CD14-positive monocyte (primary cell): ENCODE results near the gene TSC22D3. TPM values are rescaled to one million over a fixed set of nuclear protein-coding genes. Genes with fewer than 3 reads are reported as not detected.

Experiments
- DNase-seq, 3 donors: peaks; one replicate each; pipeline ENCODE4 v3.0.0-alpha.2; 2011 to 2022
- H2AFZ ChIP-seq: 2 replicates; pipeline ENCODE4 v1.6.0; 2012; ENCODE audit warnings: mild to moderate bottlenecking, low read depth, low read length, inconsistent platforms; ENCODE audit not compliant: insufficient read depth, poor library complexity, severe bottlenecking
- H3K27ac ChIP-seq, 2 donors: 1 replicate in 1 of 2; 2 replicates in 1 of 2; pipeline ENCODE4 v1.5.1; 2012 to 2013; ENCODE audit warnings: low read length in 2 of 2, control low read depth in 1 of 2, inconsistent platforms in 1 of 2, low read depth in 1 of 2, mild to moderate bottlenecking in 1 of 2
- H3K27me3 ChIP-seq, 2 donors: one replicate each; pipeline versions ENCODE4 v1.6.0 to v1.6.1; 2011 to 2013; ENCODE audit warnings: low read length in 2 of 2; ENCODE audit not compliant: control insufficient read depth in 2 of 2, insufficient read depth in 2 of 2
- H3K36me3 ChIP-seq, 2 donors: replicated peaks in 1 of 2; 1 replicate in 1 of 2; 2 replicates in 1 of 2; pipeline versions ENCODE4 v1.5.1 to v1.6.1; 2012 to 2013; ENCODE audit warnings: low read length in 2 of 2, control low read depth in 1 of 2, inconsistent platforms in 1 of 2, mild to moderate bottlenecking in 1 of 2; ENCODE audit not compliant: insufficient read depth in 2 of 2, control insufficient read depth in 1 of 2
- H3K4me1 ChIP-seq, 2 donors: 1 replicate in 1 of 2; 2 replicates in 1 of 2; pipeline versions ENCODE4 v1.5.1 to v1.6.1; 2012 to 2013; ENCODE audit warnings: low read length in 2 of 2, control low read depth in 1 of 2, inconsistent platforms in 1 of 2, mild to moderate bottlenecking in 1 of 2, moderate library complexity in 1 of 2; ENCODE audit not compliant: insufficient read depth in 2 of 2, control insufficient read depth in 1 of 2
- H3K4me2 ChIP-seq: replicated peaks from 2 replicates; pipeline ENCODE3; 2012; ENCODE audit warnings: low read length, moderate library complexity, mild to moderate bottlenecking; ENCODE audit not compliant: poor library complexity, severe bottlenecking; ENCODE audit errors: extremely low read depth
- H3K4me3 ChIP-seq, 3 experiments: fragments of 200-600 bp in 1 of 3; sonication (generic) in 1 of 3; replicated peaks in 1 of 3; 1 replicate in 2 of 3; 2 replicates in 1 of 3; pipeline ENCODE4 v1.5.1; 2011 to 2013; ENCODE audit warnings: low read length in 3 of 3, mild to moderate bottlenecking in 3 of 3, control low read depth in 2 of 3, low read depth in 2 of 3, inconsistent platforms in 1 of 3, moderate library complexity in 1 of 3
- H3K79me2 ChIP-seq: 2 replicates; pipeline ENCODE4 v1.6.0; 2012; ENCODE audit warnings: mild to moderate bottlenecking, control low read depth, inconsistent platforms, low read length, moderate library complexity; ENCODE audit not compliant: insufficient read depth
- H3K9ac ChIP-seq: 2 replicates; pipeline ENCODE4 v1.6.0; 2017; ENCODE audit warnings: low read length, mild to moderate bottlenecking; ENCODE audit not compliant: insufficient read depth, poor library complexity, severe bottlenecking
- H3K9me3 ChIP-seq, 2 donors: replicated peaks in 1 of 2; 1 replicate in 1 of 2; 2 replicates in 1 of 2; pipeline versions ENCODE4 v1.5.1 to v1.6.1; 2012 to 2013; ENCODE audit warnings: low read length in 2 of 2, control low read depth in 1 of 2; ENCODE audit not compliant: control insufficient read depth in 1 of 2, insufficient read depth in 1 of 2
- H4K20me1 ChIP-seq: 2 replicates; pipeline ENCODE4 v1.6.0; 2012; ENCODE audit warnings: mild to moderate bottlenecking, low read length, control low read depth, moderate library complexity; ENCODE audit not compliant: insufficient read depth
- H3K27ac Mint-ChIP-seq, 7 donors: one replicate each; pipeline ENCODE4 v1.8.0; 2020; ENCODE audit warnings: mild to moderate bottlenecking in 7 of 7, mixed read lengths in 7 of 7, moderate library complexity in 6 of 7, inconsistent platforms in 2 of 7
- H3K27me3 Mint-ChIP-seq, 3 donors: one replicate each; pipeline ENCODE4 v1.8.0; 2021 to 2022; ENCODE audit warnings: low read depth in 3 of 3, mild to moderate bottlenecking in 3 of 3, mixed read lengths in 3 of 3, moderate library complexity in 3 of 3, inconsistent platforms in 1 of 3
- H3K36me3 Mint-ChIP-seq, 2 donors: one replicate each; pipeline ENCODE4 v1.8.0; 2020; ENCODE audit warnings: mixed read lengths in 2 of 2, inconsistent platforms in 1 of 2, mild to moderate bottlenecking in 1 of 2
- H3K4me1 Mint-ChIP-seq: one replicate; pipeline ENCODE4 v1.8.0; 2020; ENCODE audit warnings: mild to moderate bottlenecking, mixed read lengths
- H3K4me3 Mint-ChIP-seq, 2 donors: one replicate each; pipeline ENCODE4 v1.8.0; 2020; ENCODE audit warnings: mild to moderate bottlenecking in 2 of 2, mixed read lengths in 2 of 2, moderate library complexity in 1 of 2
- H3K9me3 Mint-ChIP-seq, 7 donors: one replicate each; pipeline ENCODE4 v1.8.0; 2020 to 2022; ENCODE audit warnings: mixed read lengths in 7 of 7, mild to moderate bottlenecking in 6 of 7, moderate library complexity in 6 of 7, inconsistent platforms in 2 of 7
- CTCF ChIP-seq: fragments of 200-600 bp; IDR thresholded peaks from one replicate; pipeline ENCODE4 v1.8.0; 2022; ENCODE audit warnings: antibody characterized with exemption, mild to moderate bottlenecking
- WGBS: methylation state at CpG from one replicate; pipeline ENCODE4 v1.1.5; 2013; ENCODE audit warnings: missing lambda C conversion rate; ENCODE audit not compliant: insufficient coverage; 5-methylcytosine and 5-hydroxymethylcytosine counted together
- intact Hi-C, 2 donors: fragments of 100-400 bp; cut with micrococcal nuclease; formaldehyde crosslinking; loops; one replicate each; pipeline versions ENCODE4 v1.15.0 to v1.15.1; 2023
- polyA plus RNA-seq, 3 donors: library from polyadenylated mRNA; depleted of rRNA in 1 of 3; unstranded in 2 of 3; stranded (reverse) in 1 of 3; fragments of 300-500 nt in 2 of 3; fragments of >200 nt in 1 of 3; fragmentation: Illumina TruSeq in 2 of 3; gene quantifications; 1 replicate in 2 of 3; 2 replicates in 1 of 3; pipeline ENCODE4 v1.2.3, GENCODE V29; 2012 to 2021

TSC22D3 gene
- polyA plus RNA-seq, 3 donors = 171 to 1,562 (median 326) TPM

GRCh38 chrX:107704181-107704580 lies 71.4 kb downstream of the TSC22D3 start:
- TF ChIP-seq CTCF = no peak
- DNase-seq = no peak
- Histone ChIP-seq H3K4me3 (no peak overlapping the region), H3K27me3 (no peaks in the 10 kb centered on the region), H3K79me2 (no peaks in the 10 kb centered on the region), H4K20me1 (no peaks in the 10 kb centered on the region), H3K9me3 (no peaks in the 10 kb centered on the region), H3K4me2 (no peak overlapping the region), H3K4me1 (peaks cover 35 to 36% of the 10 kb centered on the region in 2 donors), H2AFZ (no peak overlapping the region), H3K36me3 (no peaks in the 10 kb centered on the region), H3K27ac (no peak overlapping the region), H3K9ac (no peak overlapping the region)
- Mint-ChIP-seq H3K27ac (peak overlapping the region in 1 of 7 donors; percentile 22), H3K4me1 (peaks cover 29% of the 10 kb centered on the region), H3K36me3 (no peaks in the 10 kb centered on the region), H3K27me3 (peaks cover 1 to 8% (median 2%) of the 10 kb centered on the region in 3 donors), H3K9me3 (peaks cover 0 to 5% (median 3%) of the 10 kb centered on the region in 7 donors), H3K4me3 (no peak overlapping the region)
- WGBS = 100% methylated on average over 1 of the region's 4 CpGs
- intact Hi-C loops = no loop called here

GRCh38 chrX:107701493-107702121 lies 74.0 kb downstream of the TSC22D3 start:
- peak; percentile 80 to 86 (median 86) for DNase-seq
- Histone ChIP-seq H3K4me1 (peaks cover 41 to 43% of the 10 kb centered on the region in 2 donors), H4K20me1 (no peaks in the 10 kb centered on the region), H3K4me3 (peak overlapping the region in 1 of 3 experiments; percentile 46), H3K4me2 (peak overlapping the region; percentile 42), H3K27me3 (no peaks in the 10 kb centered on the region), H3K36me3 (no peaks in the 10 kb centered on the region), H2AFZ (no peak overlapping the region), H3K27ac (peak overlapping the region; percentile 87 to 90), H3K9ac (peak overlapping the region; percentile 56), H3K79me2 (no peaks in the 10 kb centered on the region), H3K9me3 (no peaks in the 10 kb centered on the region)
- H3K9me3 Mint-ChIP-seq = peaks cover 0 to 6% (median 2%) of the 10 kb centered on the region in 7 donors
- peak overlapping the region in 1 of 2 donors; percentile 42 for H3K4me3 Mint-ChIP-seq
- intact Hi-C loops = no loop called here
- H3K36me3 Mint-ChIP-seq = no peaks in the 10 kb centered on the region
- peaks cover 1 to 5% (median 2%) of the 10 kb centered on the region in 3 donors for H3K27me3 Mint-ChIP-seq
- H3K4me1 Mint-ChIP-seq = peaks cover 31% of the 10 kb centered on the region
- TF ChIP-seq CTCF = no peak
- 11% methylated on average over 1 of the region's 1 CpG for WGBS
- peak overlapping the region; percentile 89 to 96 (median 94) for H3K27ac Mint-ChIP-seq
